Esophagus muscularis mucosa (tissue), 4 donors: Measurements from ENCODE around the gene NRP1. TPM values are rescaled to one million over a fixed set of nuclear protein-coding genes. Genes with fewer than 3 reads are reported as not detected.

ENCODE experiments used
- DNase-seq: peaks from one replicate; pipeline ENCODE4 v3.0.0-alpha.2; 2017; ENCODE audit errors: extremely low spot score
- H3K27ac ChIP-seq, 4 donors: fragments of 200-600 bp; sonication (generic); replicated peaks in 1 of 4; 1 replicate in 3 of 4; 2 replicates in 1 of 4; pipeline ENCODE4 v1.5.1; 2016 to 2019; ENCODE audit warnings: mild to moderate bottlenecking in 1 of 4
- H3K27me3 ChIP-seq, 4 donors: fragments of 200-600 bp; sonication (generic); one replicate each; pipeline versions ENCODE4 v1.5.1 to v1.6.0; 2016 to 2019
- H3K36me3 ChIP-seq, 4 donors: fragments of 200-600 bp; sonication (generic); one replicate each; pipeline ENCODE4 v1.5.1; 2016 to 2019
- H3K4me1 ChIP-seq, 4 donors: fragments of 200-600 bp; sonication (generic); one replicate each; pipeline ENCODE4 v1.5.1; 2016 to 2019
- H3K4me3 ChIP-seq, 4 donors: fragments of 200-600 bp; sonication (generic); 1 replicate in 2 of 4; 2 replicates in 2 of 4; pipeline ENCODE4 v1.5.1; 2016 to 2019; ENCODE audit warnings: mild to moderate bottlenecking in 4 of 4, moderate library complexity in 1 of 4
- H3K9me3 ChIP-seq, 4 donors: fragments of 200-600 bp; sonication (generic); 1 replicate in 3 of 4; 2 replicates in 1 of 4; pipeline ENCODE4 v1.5.1; 2016 to 2019
- EP300 ChIP-seq: sonication (generic); formaldehyde crosslinking; IDR thresholded peaks from one replicate; pipeline ENCODE4 v1.6.1; 2017; ENCODE audit warnings: antibody characterized with exemption
- POLR2A ChIP-seq: fragments of 450-650 bp; IDR thresholded peaks from one replicate; pipeline ENCODE4 v1.6.1; 2017; ENCODE audit warnings: antibody characterized with exemption, moderate library complexity, mild to moderate bottlenecking, low read depth
- POLR2AphosphoS5 ChIP-seq, 2 donors: sonication (generic); formaldehyde crosslinking; IDR thresholded peaks; one replicate each; pipeline ENCODE4 v1.6.1; 2017; ENCODE audit warnings: antibody characterized with exemption in 2 of 2
- WGBS: methylation state at CpG from one replicate; pipeline ENCODE4 v1.1.5; 2018; 5-methylcytosine and 5-hydroxymethylcytosine counted together
- intact Hi-C: fragments of 100-400 bp; cut with DNase I; formaldehyde crosslinking; loops from one replicate; pipeline ENCODE4 v1.15.1; 2023
- total RNA-seq, 4 donors: library from RNA; depleted of rRNA; stranded (reverse); fragments of >200 nt; gene quantifications; one replicate each; pipeline versions ENCODE4 v1.1.0 to v1.2.1, GENCODE V29; 2016
- TF ChIP-seq, protein P1 (sequence below), 3 experiments: fragments of 200-600 bp in 2 of 3; fragments of 450-650 bp in 1 of 3; sonication (generic) in 2 of 3; IDR thresholded peaks; one replicate each; pipeline ENCODE4 v1.5.1; 2017 to 2019; ENCODE audit warnings: antibody characterized with exemption in 3 of 3, mild to moderate bottlenecking in 2 of 3, moderate library complexity in 1 of 3

NRP1 gene
- total RNA-seq, 4 donors from 2014 or later: 36.5 to 64.4 (median 54.1) TPM

DNA sequence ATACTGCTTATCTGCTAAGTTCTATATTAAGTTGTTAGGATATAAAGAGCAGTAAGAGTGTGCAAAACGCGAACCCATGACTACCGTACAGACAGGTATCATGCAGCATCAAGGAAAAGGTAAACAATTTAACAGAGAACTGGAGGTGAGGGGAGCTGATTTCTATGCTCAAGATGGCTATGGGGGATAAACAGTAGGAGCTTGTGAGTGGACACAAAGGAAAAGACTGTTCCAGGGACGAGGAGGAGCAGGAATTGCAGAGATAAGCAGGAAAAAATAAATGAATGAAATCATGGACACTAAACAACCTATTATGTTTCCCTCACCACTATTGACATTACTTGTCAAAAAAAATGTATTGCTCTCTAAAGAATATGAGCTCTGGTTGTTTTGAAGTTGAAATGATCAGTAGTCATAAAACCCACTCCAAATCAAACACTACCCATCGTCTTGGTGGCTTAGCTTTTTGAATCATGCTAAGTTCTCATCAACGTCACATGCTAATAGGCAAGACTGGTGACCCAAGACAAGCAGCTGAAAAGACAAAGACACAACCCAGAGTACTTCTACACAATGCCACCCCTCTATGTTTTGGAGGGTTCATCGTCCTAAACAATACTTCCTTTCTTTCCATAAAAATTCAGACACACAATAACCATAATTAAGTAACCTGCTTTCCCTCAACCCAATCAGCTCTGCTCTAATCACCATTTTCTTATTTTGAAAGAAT is 102.7 kb downstream of the NRP1 start:
- Histone ChIP-seq H3K36me3 (peaks cover 0 to 5% (median 0%) of the 10 kb centered on the region in 4 donors), H3K27ac (no peak overlapping the region), H3K4me1 (peaks cover 32 to 74% (median 46%) of the 10 kb centered on the region in 4 donors), H3K27me3 (no peaks in the 10 kb centered on the region), H3K4me3 (no peak overlapping the region), H3K9me3 (no peaks in the 10 kb centered on the region)
- TF ChIP-seq POLR2AphosphoS5 (IDR thresholded peaks at IDR 0.05) (no peak), POLR2A (no peak), EP300 (no peak)
- TF ChIP-seq, protein P1, sequence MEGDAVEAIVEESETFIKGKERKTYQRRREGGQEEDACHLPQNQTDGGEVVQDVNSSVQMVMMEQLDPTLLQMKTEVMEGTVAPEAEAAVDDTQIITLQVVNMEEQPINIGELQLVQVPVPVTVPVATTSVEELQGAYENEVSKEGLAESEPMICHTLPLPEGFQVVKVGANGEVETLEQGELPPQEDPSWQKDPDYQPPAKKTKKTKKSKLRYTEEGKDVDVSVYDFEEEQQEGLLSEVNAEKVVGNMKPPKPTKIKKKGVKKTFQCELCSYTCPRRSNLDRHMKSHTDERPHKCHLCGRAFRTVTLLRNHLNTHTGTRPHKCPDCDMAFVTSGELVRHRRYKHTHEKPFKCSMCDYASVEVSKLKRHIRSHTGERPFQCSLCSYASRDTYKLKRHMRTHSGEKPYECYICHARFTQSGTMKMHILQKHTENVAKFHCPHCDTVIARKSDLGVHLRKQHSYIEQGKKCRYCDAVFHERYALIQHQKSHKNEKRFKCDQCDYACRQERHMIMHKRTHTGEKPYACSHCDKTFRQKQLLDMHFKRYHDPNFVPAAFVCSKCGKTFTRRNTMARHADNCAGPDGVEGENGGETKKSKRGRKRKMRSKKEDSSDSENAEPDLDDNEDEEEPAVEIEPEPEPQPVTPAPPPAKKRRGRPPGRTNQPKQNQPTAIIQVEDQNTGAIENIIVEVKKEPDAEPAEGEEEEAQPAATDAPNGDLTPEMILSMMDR (IDR thresholded peaks at IDR 0.05): no peak
- DNase-seq: peak; percentile 60
- intact Hi-C loops: no loop called here
- WGBS: 91% methylated on average over 7 of the region's 7 CpGs

DNA sequence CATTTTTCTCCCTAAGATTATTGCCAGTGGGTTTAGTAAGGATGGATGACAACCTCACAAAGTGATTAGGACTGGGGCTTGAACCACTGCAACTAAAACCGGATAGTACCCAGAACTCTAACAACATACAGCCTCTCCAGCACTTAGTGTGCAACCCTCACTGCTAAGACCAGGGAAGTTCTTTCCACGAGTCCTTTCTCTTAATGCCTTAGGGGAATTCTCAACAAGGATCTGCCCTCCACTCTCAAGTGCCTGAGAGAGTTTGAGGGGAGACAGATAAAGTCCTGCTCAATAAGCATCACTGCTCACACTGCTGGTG is 104.6 kb downstream of the NRP1 start:
- TF ChIP-seq, protein P1 (IDR thresholded peaks at IDR 0.05): no peak
- H3K27ac ChIP-seq: no peak overlapping the region
- H3K9me3 ChIP-seq: no peaks in the 10 kb centered on the region
- WGBS: 72% methylated on average over 2 of the region's 2 CpGs
- H3K36me3 ChIP-seq: peaks cover 8 to 19% (median 11%) of the 10 kb centered on the region in 4 donors
- intact Hi-C loops: no loop called here
- DNase-seq: peak; percentile 10
- no peak overlapping the region for H3K4me3 ChIP-seq
- peaks cover 16 to 56% (median 28%) of the 10 kb centered on the region in 4 donors for H3K4me1 ChIP-seq
- H3K27me3 ChIP-seq: no peaks in the 10 kb centered on the region

DNA sequence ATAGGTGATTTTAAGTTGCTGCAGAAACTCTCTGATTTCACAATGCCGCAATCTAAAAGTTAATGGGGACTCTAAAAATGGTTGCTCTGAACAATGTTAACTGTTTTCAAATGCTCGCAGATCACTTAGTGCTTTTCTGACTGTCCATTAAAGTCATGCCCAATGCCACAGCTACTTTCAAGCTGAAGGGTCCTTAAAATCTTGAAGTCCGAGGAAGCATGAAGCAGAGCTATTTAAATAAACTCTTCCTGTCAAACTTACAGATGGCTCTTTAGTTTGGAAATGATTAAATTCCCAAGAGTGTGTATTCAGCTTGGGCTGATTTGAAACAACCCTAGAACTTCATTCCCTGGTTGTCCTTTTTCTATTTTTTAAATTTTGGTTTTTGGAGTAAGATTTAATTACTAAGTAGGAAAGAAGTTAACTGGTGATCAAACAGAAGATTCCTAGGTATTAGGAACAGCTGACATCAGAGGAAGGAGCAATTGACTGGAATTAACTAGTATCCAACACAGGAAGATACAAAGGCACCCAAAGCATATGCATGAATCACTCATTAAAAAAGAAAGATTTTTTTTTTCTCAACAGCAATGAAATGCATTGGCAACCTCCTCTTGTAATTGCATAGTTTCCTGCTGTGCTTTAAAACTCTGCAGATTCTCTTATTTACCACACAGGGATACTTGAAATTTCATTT is 105.1 kb downstream of the NRP1 start:
- H3K9me3 ChIP-seq: no peaks in the 10 kb centered on the region

DNA sequence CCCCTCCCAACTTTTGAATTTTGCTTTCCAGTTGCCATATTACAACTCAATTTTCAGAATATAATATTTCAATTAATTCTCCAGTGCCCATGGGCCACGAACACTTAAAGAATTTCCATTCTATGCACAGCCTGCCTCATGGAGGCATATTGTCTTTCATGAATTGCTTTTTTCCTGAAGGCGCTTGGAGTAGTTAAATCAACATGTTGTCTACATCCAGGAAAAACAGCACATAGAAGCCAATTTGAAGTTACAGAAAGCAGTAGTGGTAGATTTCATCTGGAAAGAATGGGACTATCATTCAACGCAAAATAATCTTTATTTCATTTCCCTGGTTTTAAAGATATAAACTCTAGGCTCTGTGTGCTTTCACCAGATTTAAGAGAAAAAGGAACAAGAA is 106.0 kb downstream of the NRP1 start:
- Histone ChIP-seq H3K4me3 (no peak overlapping the region), H3K36me3 (peaks cover 16 to 34% (median 26%) of the 10 kb centered on the region in 4 donors), H3K9me3 (no peaks in the 10 kb centered on the region), H3K27me3 (no peaks in the 10 kb centered on the region), H3K4me1 (peaks cover 5 to 43% (median 13%) of the 10 kb centered on the region in 4 donors), H3K27ac (no peak overlapping the region)
- no peak for DNase-seq
- 84% methylated on average over 3 of the region's 3 CpGs for WGBS
- TF ChIP-seq EP300 (no peak), POLR2A (no peak), POLR2AphosphoS5 (IDR thresholded peaks at IDR 0.05) (no peak)
- TF ChIP-seq, protein P1 (IDR thresholded peaks at IDR 0.05): no peak
- intact Hi-C loops: no loop called here

More for the DNA sequence above, 105.1 kb downstream of the NRP1 start:
- Histone ChIP-seq H3K27me3 (no peaks in the 10 kb centered on the region), H3K4me3 (no peak overlapping the region), H3K4me1 (peaks cover 11 to 51% (median 22%) of the 10 kb centered on the region in 4 donors), H3K27ac (no peak overlapping the region), H3K36me3 (peaks cover 13 to 24% (median 16%) of the 10 kb centered on the region in 4 donors)
- DNase-seq: peak; percentile 10
- intact Hi-C loops: no loop called here
- 80% methylated on average over 3 of the region's 3 CpGs for WGBS
- TF ChIP-seq POLR2AphosphoS5 (IDR thresholded peaks at IDR 0.05): no peak
- no peak for TF ChIP-seq POLR2A
- TF ChIP-seq EP300: no peak
- TF ChIP-seq, protein P1 (IDR thresholded peaks at IDR 0.05): no peak
